HG03460 (cell line): Measurements from ENCODE around the gene CHRNA4.

Experiments used
- ATAC-seq: cut with Tn5 transposase; IDR thresholded peaks from one replicate; pipeline ENCODE4 v1.9.1; 2021; ENCODE audit not compliant: unreplicated experiment

Gene CHRNA4

GRCh38 chr20:63364801-63365585 lies 3.8 kb upstream of the CHRNA4 start:
- no peak for ATAC-seq

- no peak for ATAC-seq
Observed at GRCh38 chr20:63363981-63364561, 2.9 kb upstream of the CHRNA4 start.

- no peak for ATAC-seq
Observed at GRCh38 chr20:63363013-63363957, 2.1 kb upstream of the CHRNA4 start.

- no peak for ATAC-seq
Observed at GRCh38 chr20:63362436-63363009, 1.4 kb upstream of the CHRNA4 start.

GRCh38 chr20:63361519-63362435 lies 628 bp upstream of the CHRNA4 start:
- ATAC-seq = no peak

- no peak for ATAC-seq
Observed at GRCh38 chr20:63359937-63360849, 956 bp downstream of the CHRNA4 start.

GRCh38 chr20:63359164-63359934 lies 1.8 kb downstream of the CHRNA4 start:
- ATAC-seq = no peak

GRCh38 chr20:63357921-63358905 lies 2.9 kb downstream of the CHRNA4 start:
- no peak for ATAC-seq

- ATAC-seq = no peak
Observed at GRCh38 chr20:63356931-63357879, 3.9 kb downstream of the CHRNA4 start.

GRCh38 chr20:63356511-63356910 lies 4.6 kb downstream of the CHRNA4 start:
- no peak for ATAC-seq

GRCh38 chr20:63355781-63356295 lies 5.3 kb downstream of the CHRNA4 start:
- no peak for ATAC-seq

- ATAC-seq = no peak
Observed at GRCh38 chr20:63354636-63355350, 6.4 kb downstream of the CHRNA4 start.

GRCh38 chr20:63352811-63353221 lies 8.3 kb downstream of the CHRNA4 start:
- ATAC-seq = no peak

- ATAC-seq = no peak
Observed at GRCh38 chr20:63351811-63352591, 9.1 kb downstream of the CHRNA4 start.
